GM21529 (cell line): ENCODE measurements around the gene SGIP1.
"Not testable (repeated sequence)": the region's sequence is repeated elsewhere in the genome, so short reads cannot be mapped to it uniquely, and the experiment has no call there.

Experiments used
- ATAC-seq: cut with Tn5 transposase; IDR thresholded peaks from one replicate; pipeline ENCODE4 v1.9.1; 2021; ENCODE audit not compliant: unreplicated experiment

Gene SGIP1

GRCh38 chr1:66725885-66726665 is 192.1 kb downstream of the SGIP1 start:
- peak; percentile 88 for ATAC-seq

DNA sequence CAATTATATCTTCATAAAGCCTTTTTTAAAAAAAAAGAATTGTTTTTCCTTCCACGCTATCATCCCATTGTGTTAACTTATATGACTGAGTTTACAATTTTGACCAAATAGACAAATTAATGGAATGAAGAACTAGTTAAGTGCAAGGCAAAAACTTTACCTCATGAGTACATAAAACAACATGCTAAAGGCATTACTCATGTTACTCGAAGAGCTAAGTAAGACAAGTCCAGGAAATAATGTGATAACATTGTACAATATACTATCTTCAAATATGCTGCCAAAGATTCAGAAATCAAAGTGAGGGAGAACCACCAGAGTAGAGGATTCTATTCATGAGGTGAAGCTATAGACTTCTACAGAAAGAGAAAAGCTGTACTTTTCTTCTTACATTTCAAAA is 194.1 kb downstream of the SGIP1 start:
- ATAC-seq: no peak

DNA sequence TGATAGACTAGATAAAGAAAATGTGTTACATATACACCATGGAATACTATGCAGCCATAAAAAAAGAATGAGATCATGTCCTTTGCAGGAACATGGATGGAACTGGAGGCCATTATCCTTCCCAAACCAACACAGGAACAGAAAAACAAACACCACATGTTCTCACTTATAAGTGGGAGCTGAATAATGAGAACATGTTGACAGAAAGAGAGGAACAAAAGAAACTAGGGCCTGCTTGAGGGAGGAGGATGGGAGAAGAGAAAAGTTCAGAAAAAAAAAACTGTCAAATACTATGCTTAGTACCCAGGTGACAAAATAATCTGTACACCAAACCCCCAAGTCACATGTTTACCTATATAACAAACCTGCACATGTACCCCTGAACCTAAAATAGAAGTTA is 194.8 kb downstream of the SGIP1 start:
- ATAC-seq: not testable (repeated sequence)

DNA sequence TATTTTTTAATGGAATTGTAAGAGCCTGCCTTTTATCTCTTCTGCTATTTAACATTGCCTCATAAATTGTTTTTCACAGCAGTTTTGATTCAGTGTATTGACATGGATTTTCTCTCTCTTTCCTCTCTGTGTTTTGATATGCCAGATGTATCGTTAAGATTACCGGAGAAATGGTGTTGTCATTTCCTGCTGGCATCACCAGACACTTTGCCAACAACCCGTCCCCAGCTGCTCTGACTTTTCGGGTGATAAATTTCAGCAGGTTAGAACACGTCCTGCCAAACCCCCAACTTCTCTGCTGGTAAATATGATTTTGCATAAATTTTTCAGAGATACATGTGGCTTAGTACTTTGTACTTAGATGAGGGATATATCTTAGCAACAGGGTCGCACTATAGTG is 195.2 kb downstream of the SGIP1 start:
- no peak for ATAC-seq

GRCh38 chr1:66729523-66729922 is 195.6 kb downstream of the SGIP1 start:
- no peak for ATAC-seq

- ATAC-seq: no peak
Measured at GRCh38 chr1:66730462-66730861, 196.5 kb downstream of the SGIP1 start.

- ATAC-seq: no peak
Measured at GRCh38 chr1:66731170-66731865, 197.4 kb downstream of the SGIP1 start.

DNA sequence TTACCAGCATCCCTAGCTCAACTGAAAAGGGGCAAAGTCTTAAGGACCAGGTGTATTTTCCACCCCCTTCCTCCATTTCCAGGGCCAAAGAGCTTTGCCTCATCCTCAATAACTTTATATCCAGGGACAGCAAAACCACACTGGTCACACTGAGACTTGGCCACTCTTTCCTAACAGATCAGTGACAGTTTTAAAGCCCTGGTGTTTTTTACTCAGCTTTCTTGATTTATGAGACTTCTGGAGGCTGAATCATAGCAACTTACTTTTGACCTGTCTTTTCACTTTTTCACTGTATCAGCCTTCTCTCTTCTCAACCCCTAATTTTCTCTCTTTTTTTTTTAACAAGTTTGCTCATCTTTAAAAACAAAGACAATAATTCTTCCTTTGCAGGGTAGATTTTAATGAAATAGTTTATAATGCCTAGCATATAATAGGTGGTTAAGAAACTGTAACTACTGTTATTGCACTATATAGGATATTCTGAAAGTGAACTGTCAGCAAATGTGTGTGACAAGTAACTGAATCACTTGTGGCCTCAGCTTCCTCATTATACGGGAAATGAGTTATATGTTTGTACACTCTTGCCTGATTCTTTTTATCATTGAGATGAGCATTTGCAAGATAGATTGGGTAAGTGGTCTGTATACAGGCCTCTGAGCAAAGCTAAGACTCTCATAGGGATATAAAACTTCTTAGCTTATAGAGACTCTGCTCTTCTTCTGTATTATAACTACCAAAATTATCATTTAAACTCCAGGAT is 198.6 kb downstream of the SGIP1 start:
- ATAC-seq: no peak

DNA sequence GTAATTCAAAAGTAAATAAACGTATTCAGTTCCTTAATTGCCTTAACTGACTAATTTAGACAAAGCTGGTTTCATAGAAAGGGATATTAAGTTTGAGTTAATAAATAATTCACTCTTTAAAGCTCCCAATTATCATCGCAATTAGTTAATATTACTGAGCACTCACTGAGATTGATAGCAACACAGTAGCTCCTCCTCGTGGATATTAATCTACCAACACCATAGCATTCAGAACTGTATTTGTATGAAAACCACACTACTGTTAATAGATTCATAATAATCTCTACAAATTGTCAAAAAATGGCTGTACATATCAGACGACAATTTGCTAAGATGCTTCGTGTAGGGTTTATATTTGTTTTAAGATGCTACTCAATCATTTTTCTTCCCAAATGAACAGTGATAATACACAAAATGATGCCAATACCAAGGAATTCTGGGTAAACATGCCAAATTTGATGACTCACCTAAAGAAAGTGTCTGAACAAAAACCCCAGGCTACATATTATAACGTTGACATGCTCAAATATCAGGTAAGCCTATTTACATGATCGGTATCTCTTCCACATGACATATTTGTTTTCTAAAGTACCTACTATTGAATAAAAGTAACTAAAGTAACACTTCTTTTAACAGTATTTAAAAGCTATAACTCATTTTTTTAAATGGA is 199.5 kb downstream of the SGIP1 start:
- ATAC-seq: no peak

- not testable (repeated sequence) for ATAC-seq
Measured at GRCh38 chr1:66734531-66734930, 200.6 kb downstream of the SGIP1 start.

DNA sequence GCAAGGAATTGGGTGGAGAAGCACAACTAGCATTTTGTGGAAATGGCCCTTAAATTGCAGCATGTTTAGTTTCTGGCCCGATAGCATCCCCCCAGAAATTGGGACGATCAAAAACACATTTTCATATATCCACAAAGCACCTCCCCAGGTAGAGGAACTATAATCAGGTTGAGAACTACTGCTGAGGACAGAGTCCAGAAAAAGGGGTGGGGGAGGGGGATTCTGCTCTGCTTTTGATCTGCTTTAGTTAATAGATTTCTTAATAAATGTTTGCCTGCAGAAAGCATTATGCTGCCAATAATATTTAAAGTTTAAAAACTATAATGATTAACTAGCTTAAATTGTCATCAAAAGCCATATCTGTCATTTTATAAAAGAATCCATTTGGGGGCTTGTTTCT is 203.9 kb downstream of the SGIP1 start:
- ATAC-seq: no peak

DNA sequence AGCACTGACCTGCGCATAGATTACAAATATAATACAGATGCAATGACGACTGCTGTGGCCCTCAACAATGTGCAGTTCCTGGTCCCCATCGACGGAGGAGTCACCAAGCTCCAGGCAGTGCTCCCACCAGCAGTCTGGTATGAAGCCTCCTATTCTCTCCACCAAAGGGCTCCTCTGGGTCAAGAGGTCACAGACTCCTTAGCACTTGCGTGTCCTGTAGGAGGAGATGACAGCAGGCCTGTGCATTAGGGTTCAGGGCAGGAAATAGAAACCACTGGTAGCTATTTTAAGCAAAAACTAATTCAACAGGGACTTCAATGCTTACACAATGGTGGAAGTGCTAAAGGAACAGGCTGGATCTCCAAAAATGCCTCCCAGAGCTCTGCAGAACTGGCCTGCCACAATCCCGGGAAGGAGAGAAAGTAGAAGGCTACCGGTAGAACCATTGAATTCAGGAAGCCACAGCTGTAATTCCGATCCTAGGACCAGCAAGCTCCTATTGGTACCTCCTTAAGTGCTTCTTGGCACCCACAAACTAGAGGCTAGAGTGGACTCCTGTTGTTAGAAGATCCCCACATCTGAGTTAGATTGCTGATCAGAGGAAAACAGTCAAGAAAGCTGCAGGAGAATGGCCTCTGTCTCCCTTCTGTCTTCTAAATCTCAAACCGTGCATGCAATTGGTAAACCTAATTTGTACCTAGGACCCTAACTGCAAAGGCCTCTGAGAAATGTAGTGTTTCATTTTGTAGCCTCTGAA is 205.6 kb downstream of the SGIP1 start:
- ATAC-seq: no peak

- ATAC-seq: no peak
Measured at GRCh38 chr1:66745451-66745850, 211.5 kb downstream of the SGIP1 start.

DNA sequence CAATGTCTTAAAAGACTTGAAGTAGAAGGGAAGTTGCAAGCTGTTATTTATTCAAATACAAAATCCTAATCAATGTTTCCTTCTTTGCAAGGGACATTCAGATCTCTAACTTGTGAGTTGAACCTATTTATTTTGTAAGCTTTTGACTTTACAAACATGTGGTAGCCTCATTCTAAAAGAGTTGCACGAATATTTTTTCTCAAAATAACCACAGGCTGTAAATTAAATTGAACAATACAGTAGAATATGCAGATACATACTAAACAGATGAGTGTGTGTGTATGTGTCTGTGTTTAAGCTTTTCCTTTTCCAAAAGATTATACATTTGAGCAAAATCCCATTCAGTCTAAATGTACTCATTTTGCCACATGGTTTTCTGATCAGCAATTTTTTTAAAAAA is 213.5 kb downstream of the SGIP1 start:
- no peak for ATAC-seq

GRCh38 chr1:66750577-66750976 is 216.6 kb downstream of the SGIP1 start:
- no peak for ATAC-seq

DNA sequence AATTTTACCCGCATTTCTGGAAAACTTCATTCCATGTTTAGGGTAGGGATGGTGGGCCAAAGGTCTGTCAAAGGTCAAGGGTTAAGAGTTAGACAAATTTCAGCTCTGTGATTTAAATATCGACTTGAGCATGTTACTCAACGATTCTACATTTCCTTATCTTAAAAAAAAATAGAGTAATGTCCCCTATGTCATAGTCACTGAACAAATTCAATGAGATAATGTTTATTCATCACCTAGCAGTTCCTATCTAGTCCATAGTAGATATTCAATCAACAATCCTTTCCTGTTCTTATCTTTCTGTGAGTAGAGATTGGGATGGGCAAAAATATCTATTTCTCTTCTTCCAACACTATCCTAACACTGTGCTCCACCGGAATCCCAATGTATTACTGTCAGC is 217.2 kb downstream of the SGIP1 start:
- ATAC-seq: no peak

DNA sequence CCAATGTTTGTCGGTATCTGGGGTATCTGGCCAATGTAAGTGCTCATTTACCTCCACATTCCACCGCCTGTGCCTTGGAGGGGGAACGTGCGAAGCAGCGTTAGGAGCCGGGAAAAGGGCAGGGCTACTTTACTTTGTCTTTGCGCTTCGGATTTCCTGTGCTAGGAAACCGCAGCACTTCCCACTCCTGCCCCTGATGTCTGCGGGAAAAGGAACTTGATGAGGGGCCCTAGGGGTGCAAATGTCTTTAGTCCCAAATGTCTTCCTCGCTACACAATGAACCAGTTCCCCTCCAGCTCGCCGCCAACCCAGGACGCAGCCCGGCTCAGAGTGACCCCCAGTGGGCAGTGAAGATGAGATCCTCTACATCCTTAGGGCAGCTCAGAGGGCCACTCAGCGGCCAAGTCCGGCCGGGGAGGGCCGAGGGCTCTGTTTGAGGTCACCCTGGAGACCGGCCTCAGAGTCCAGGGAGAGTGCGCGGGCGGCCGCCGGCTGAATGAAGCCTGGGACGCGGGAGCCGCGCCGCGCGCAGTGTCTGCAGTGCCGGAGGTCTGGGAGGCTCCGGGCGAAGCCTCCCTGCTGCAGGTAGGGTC is 218.1 kb downstream of the SGIP1 start, which contains the start of gene DYNLT5:
TSS of gene DYNLT5 (plus strand) at position 460 of the 593 bp plus-strand sequence. CDS start 2,200 bp downstream, outside the sequence.
- no peak for ATAC-seq

- ATAC-seq: no peak
Measured at GRCh38 chr1:66752671-66753371, 218.9 kb downstream of the SGIP1 start.

- no peak for ATAC-seq
Measured at GRCh38 chr1:66757722-66758240, 223.8 kb downstream of the SGIP1 start.
